Measurements from ENCODE around the gene KIFAP3.
"Not testable (repeated sequence)": the region's sequence is repeated elsewhere in the genome, so short reads cannot be mapped to it uniquely, and the experiment has no call there.

KIFAP3 gene

GRCh38 chr1:169924063-169924462 lies 150.4 kb downstream of the KIFAP3 start:
- DNase-seq: no peak
- ATAC-seq: no peak

- DNase-seq (no peak), ATAC-seq (no peak)
Measured at GRCh38 chr1:169921080-169921479, 153.4 kb downstream of the KIFAP3 start.

- ATAC-seq (no peak), DNase-seq (no peak)
Measured at GRCh38 chr1:169918927-169919326, 155.6 kb downstream of the KIFAP3 start.

GRCh38 chr1:169918220-169918619 lies 156.3 kb downstream of the KIFAP3 start:
- not testable (repeated sequence) for DNase-seq, ATAC-seq

GRCh38 chr1:169915150-169915549 lies 159.3 kb downstream of the KIFAP3 start:
- DNase-seq: no peak
- no peak for ATAC-seq

- ATAC-seq: no peak
- no peak for DNase-seq
Measured at GRCh38 chr1:169914531-169914930, 160.0 kb downstream of the KIFAP3 start.

- ATAC-seq (no peak), DNase-seq (no peak)
Measured at GRCh38 chr1:169909499-169909898, 165.0 kb downstream of the KIFAP3 start.

GRCh38 chr1:169906938-169907337 lies 167.6 kb downstream of the KIFAP3 start:
- DNase-seq: no peak
- no peak for ATAC-seq

- ATAC-seq (no peak), DNase-seq (no peak)
Measured at GRCh38 chr1:169904834-169905233, 169.7 kb downstream of the KIFAP3 start.

GRCh38 chr1:169902751-169903150 lies 171.7 kb downstream of the KIFAP3 start:
- no peak for DNase-seq
- ATAC-seq: no peak

GRCh38 chr1:169901115-169901514 lies 173.4 kb downstream of the KIFAP3 start:
- ATAC-seq: no peak
- DNase-seq: no peak

- DNase-seq: no peak
- ATAC-seq: no peak
Measured at GRCh38 chr1:169900571-169900970, 173.9 kb downstream of the KIFAP3 start.

- DNase-seq (no peak), ATAC-seq (no peak)
Measured at GRCh38 chr1:169899519-169900217, 174.8 kb downstream of the KIFAP3 start.

GRCh38 chr1:169896013-169896412 lies 178.5 kb downstream of the KIFAP3 start:
- DNase-seq (no peak), ATAC-seq (no peak)

- ATAC-seq: no peak
- no peak for DNase-seq
Measured at GRCh38 chr1:169894424-169895145, 179.9 kb downstream of the KIFAP3 start.

- ATAC-seq (peak; percentile 90), DNase-seq (peak; percentile 86)
Measured at GRCh38 chr1:169893645-169894423, 180.7 kb downstream of the KIFAP3 start, which contains the start of gene SCYL3. TSS of gene SCYL3 (minus strand) at chr1:169893896. CDS start at chr1:169888840, 5,056 bp downstream.

- DNase-seq (no peak), ATAC-seq (peak; percentile 1)
Measured at GRCh38 chr1:169892927-169893644, 181.4 kb downstream of the KIFAP3 start.

GRCh38 chr1:169892176-169892926 lies 182.1 kb downstream of the KIFAP3 start:
- DNase-seq (no peak), ATAC-seq (no peak)

GRCh38 chr1:169891539-169891885 lies 183.0 kb downstream of the KIFAP3 start:
- no peak for DNase-seq
- ATAC-seq: no peak

GRCh38 chr1:169890761-169891538 lies 183.5 kb downstream of the KIFAP3 start:
- DNase-seq (no peak), ATAC-seq (peak; percentile 41)

- DNase-seq: no peak
- no peak for ATAC-seq
Measured at GRCh38 chr1:169889871-169890270, 184.6 kb downstream of the KIFAP3 start.
